GM13976 (cell line): ENCODE data around the gene GPR183.

Source experiments
- DNase-seq: peaks from one replicate; pipeline ENCODE4 v3.0.0; 2012; ENCODE audit warnings: low spot score
- CTCF ChIP-seq: IDR thresholded peaks from 2 replicates; pipeline ENCODE4 v1.5.1; 2012; ENCODE audit warnings: borderline replicate concordance, mild to moderate bottlenecking; ENCODE audit not compliant: insufficient read depth; ENCODE audit errors: extremely low read depth, missing control alignments, control extremely low read depth
- in situ Hi-C: fragments of 300-500 bp; cut with MboI; formaldehyde crosslinking; loops from one replicate; pipeline ENCODE4 v1.12.0; 2022; ENCODE audit warnings: low sequenced_read_pairs, mixed read lengths, inconsistent platforms; ENCODE audit not compliant: unreplicated experiment

Gene GPR183

GRCh38 chr13:99294198-99294597 is 13.0 kb downstream of the GPR183 start:
- DNase-seq, result no peak
- in situ Hi-C loops, result no loop called here
- TF ChIP-seq CTCF, result no peak

GRCh38 chr13:99293178-99293577 is 14.0 kb downstream of the GPR183 start:
- in situ Hi-C loops, result no loop called here
- no peak for DNase-seq
- TF ChIP-seq CTCF, result no peak

GRCh38 chr13:99290894-99291293 is 16.3 kb downstream of the GPR183 start:
- in situ Hi-C loops, result no loop called here
- TF ChIP-seq CTCF, result no peak
- no peak for DNase-seq

- in situ Hi-C loops, result no loop called here
- no peak for TF ChIP-seq CTCF
- DNase-seq, result no peak
Measured at GRCh38 chr13:99289674-99290337, 17.4 kb downstream of the GPR183 start.

GRCh38 chr13:99289271-99289670 is 17.9 kb downstream of the GPR183 start:
- no peak for DNase-seq
- TF ChIP-seq CTCF, result no peak
- in situ Hi-C loops, result no loop called here

GRCh38 chr13:99288089-99288488 is 19.1 kb downstream of the GPR183 start:
- peak; percentile 57 for DNase-seq
- TF ChIP-seq CTCF, result no peak
- in situ Hi-C loops, result no loop called here

- TF ChIP-seq CTCF, result no peak
- no peak for DNase-seq
- in situ Hi-C loops, result no loop called here
Measured at GRCh38 chr13:99287551-99287950, 19.6 kb downstream of the GPR183 start.
